HG03066 (cell line): Measurements from ENCODE around the gene CC2D1B.
"Not testable (repeated sequence)": the region's sequence is repeated elsewhere in the genome, so short reads cannot be mapped to it uniquely, and the experiment has no call there.

Experiments
- ATAC-seq: cut with Tn5 transposase; IDR thresholded peaks from one replicate; pipeline ENCODE4 v1.9.1; 2021; ENCODE audit warnings: low read depth; ENCODE audit not compliant: unreplicated experiment

The CC2D1B gene

DNA sequence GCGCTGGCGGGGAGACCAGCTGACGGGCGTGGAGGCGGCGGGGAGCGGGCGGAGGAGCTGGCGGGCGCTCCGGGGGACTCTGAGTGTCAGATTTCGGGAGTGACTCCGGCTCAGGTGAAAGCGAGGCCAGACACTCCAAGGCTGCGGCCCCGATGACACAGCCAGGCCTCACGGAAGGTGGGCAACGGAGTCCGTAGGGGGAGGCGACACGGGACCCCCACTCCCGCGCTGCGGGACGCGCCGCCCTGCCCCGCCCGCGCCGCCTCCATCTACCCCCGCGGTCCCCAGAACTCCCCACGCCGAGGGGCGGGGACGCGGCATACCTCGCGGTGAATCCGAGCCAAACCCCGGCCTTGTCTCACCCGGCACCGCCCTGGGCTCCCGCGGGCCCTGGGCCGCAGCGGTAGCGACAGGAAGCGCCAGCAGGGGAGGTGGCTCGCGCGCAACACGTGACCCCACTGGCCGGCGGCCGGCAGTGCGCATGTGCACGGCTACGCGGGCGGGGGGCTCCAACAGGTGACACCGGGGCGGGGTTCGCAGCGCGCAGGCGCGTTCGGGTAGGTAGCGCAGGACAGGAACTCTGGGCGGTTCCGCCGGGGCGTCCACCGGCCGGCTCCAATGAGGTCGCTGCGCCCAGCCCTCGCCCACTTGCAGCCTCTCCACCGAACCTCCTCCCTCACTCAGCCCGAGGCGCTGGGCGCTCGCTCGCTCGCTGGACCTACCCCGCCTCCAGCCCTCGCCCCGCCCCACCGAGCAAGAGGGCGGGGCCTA is at the start of gene CC2D1B:
Gene CC2D1B (minus strand): TSS at position 460 of the 771 bp plus-strand sequence. CDS start 1,585 bp downstream, outside the sequence.
- peak; percentile 91 for ATAC-seq

GRCh38 chr1:52414942-52415341 is 48.9 kb upstream of the CC2D1B start:
- no peak for ATAC-seq

DNA sequence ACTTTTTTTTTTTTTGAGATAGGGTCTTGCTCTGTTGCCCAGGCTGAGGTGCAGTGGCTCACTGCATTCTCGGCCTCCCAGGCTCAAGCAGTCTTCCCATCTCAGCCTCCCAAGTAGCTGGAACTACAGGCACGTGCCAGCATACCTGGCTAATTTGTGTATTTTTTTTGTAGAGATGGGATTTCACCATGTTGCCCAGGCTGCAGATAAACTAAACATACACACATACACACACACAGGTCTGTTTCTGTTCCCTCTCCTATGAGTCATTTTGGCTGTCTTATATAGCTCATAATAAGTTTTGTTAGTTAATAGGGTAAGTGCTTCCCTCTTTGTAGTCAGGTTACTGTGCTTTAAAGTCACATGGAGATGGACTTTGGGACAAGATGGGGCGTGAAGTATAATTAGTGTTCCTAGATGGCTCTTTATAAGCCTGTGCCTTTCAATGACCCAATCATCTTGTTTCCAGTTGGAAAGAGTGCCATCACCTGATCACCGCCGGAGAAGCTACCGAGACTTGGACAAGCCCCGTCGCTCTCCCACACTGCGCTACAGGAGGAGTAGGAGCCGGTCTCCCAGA is 47.5 kb upstream of the CC2D1B start:
- no peak for ATAC-seq

DNA sequence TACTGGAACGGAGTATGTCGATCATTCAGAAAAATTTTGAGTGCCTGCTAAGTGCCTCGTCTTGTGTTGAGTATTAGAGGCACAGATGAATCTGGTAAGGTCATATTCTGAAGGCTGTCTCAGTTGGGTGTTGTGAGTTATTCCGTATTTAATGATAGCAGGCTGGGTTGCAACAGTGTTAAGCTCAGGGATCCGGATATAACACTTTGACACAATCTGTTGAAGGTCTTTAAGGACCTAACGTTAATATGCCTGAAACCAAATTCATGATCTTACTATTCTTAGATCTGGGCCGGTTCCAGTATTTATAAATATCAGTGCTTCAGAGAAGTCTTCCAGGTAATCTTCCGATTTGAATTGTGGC is 39.0 kb upstream of the CC2D1B start:
- ATAC-seq = no peak

- ATAC-seq = peak; percentile 94
Measured at GRCh38 chr1:52404116-52404974, 38.3 kb upstream of the CC2D1B start, which contains the start of the genes ORC1 and PRPF38A. ORC1 (minus strand) TSS chr1:52404423; CDS start chr1:52402223, 2,200 bp downstream. PRPF38A (plus strand) TSS chr1:52404602; CDS start chr1:52404750, 148 bp downstream.

- peak; percentile 29 for ATAC-seq
Measured at GRCh38 chr1:52403566-52404115, 37.6 kb upstream of the CC2D1B start.

DNA sequence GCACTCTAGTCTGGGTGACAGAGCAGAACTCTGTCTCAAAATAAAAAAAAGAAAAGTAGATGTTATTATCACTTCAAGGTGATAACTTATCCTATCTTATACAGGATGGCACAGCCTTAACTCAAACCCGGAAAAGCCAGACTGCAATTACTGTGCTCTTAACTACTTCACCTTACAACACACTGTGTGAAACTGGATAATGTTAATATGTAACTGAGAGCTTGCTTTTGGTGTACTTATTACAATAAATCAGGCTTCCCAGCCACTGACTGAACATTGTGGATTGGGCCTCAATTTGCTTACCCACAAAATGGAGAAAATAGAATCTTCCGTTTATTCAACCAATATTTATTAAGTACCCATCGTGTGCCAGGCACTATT is 36.8 kb upstream of the CC2D1B start:
- no peak for ATAC-seq

DNA sequence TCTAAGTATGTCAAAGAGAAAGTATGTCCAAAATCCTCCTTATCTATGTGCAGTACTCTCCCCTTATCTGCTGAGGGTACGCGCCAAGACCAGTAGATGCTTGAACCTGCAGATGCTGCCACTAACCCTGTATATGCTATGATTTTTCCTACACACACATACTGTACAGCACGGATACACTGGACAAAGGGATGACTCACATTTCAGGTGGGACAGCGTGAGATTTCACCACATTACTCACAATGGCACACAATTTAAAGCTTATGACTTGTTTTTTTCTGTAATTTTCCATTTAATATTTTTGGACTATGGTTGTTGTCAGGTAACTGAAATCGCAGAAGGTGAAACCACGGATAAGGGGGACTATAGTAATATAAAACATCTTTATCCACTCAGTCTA is 34.1 kb upstream of the CC2D1B start:
- ATAC-seq = no peak

GRCh38 chr1:52399629-52400028 is 33.6 kb upstream of the CC2D1B start:
- no peak for ATAC-seq

DNA sequence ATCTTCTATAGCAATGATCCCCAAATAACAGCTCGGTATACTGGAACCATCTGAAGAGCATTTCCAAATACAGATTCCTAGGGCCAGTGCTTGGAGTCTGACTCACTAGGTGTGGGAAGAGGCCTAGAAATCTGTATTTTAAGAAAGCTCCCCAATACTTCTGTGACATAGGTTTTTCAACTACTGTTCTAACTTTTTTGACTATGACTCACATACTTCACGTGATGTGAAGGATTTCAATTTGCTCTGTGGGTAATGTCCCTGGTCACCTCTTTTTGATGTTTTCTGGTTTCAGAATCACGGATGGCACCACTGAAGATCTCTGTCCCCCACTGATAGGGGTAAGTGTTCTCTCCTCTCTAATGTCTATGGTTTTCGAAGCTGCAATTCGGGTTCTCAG is 27.2 kb upstream of the CC2D1B start:
- ATAC-seq = no peak

DNA sequence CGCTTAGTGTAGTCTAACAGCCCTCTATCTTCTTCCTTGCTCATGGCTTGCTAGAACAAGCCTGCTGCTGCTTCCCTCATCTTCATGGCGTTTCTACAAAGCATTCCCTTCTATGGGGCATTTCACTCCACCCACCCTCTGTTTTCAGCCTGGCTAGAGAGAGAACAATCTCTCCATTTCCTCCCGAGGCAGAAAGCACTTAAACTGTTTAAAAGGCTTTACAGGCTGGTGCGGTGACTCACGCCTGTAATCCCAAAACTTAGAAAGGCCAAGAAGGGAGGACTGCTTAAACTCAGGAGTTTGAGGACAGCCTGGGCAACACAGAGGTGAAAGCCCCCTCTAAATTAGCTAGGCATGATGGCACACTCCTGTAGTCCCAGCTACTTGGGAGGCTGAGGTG is 20.5 kb upstream of the CC2D1B start:
- ATAC-seq = no peak

GRCh38 chr1:52385376-52385775 is 19.4 kb upstream of the CC2D1B start:
- no peak for ATAC-seq

GRCh38 chr1:52369851-52370250 is 3.8 kb upstream of the CC2D1B start:
- ATAC-seq = not testable (repeated sequence)

GRCh38 chr1:52368383-52369172 is 2.6 kb upstream of the CC2D1B start:
- ATAC-seq = no peak

GRCh38 chr1:52367272-52367671 is 1.3 kb upstream of the CC2D1B start:
- no peak for ATAC-seq

DNA sequence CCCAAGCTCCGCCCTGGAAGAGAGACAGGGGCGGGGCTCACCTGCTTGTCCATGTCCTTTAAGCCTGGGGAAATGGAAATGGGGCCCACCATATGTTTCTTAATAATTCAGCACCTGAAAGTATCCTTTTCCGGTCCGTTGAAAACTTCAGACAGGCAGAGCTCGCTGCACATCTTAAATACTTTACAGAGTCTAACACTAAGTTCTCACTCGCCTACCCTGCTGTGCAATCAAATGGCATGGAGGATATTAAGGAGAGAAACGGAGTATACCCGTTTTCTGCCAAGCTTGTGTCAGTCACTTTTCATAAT is 467 bp upstream of the CC2D1B start:
- no peak for ATAC-seq

DNA sequence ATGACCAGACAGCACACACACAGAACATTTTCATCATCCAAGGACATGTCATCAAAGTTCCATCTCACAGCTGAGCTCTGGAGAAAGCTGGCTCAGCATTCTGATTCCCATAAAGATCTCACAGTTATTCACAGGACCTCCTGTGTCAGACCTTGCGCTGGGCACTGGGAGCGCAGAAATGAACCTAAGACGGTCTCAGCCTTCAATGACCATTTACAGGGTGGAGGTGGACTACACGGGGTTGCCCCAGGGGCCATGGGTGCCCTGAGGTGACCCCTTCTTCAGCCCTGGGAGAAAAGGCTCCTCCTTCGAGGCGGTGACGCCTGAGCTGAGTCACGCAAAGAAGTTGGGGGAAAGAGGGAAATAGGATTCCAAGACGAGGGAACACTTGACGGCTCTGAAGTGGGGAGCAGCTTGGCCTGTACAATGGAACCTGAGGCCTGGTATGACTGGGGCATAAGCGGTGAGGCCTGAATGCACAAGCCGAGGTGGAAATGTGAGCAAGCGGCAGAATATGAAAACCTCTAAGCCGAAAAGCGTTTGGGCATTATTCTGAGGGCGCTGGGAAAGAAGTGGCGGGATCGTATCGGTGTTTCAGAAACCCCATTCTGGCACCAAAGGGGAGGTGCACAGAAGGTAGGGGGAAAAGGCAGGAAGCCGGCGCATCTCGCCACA is 797 bp downstream of the CC2D1B start:
- no peak for ATAC-seq

DNA sequence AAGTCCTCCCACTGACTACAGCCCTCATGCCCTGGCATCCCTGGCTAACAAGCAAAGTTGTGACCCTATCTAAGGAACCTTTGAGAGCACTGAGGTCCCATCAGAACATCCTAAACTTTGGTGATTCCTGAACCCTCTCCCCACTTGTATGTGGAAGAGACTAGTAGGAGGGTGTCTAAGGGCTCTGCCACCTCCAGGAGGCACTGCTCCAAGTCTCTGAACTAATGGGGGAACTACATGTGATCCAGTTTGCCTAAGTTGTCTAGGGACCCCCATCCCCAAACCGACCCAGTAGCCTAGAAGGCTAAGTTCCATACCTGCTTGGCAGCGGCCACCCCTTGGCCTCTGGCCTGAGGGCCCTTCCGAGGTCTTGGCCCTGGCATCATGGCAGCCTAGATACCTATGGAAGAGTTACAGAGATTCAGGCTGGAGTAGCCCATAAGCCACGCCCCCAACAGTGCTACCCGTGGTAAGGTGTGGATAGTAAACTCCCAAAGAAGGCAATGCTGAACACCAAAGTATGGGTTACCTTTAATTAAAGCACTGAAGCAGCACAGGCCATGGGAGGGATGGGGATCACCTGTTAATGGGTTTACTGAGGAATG is 1.7 kb downstream of the CC2D1B start:
- ATAC-seq = no peak

GRCh38 chr1:52360595-52360968 is 5.4 kb downstream of the CC2D1B start:
- no peak for ATAC-seq
